MM.1S (cell line): ENCODE measurements around the gene IL22RA2.
"Not testable (repeated sequence)": the region's sequence is repeated elsewhere in the genome, so short reads cannot be mapped to it uniquely, and the experiment has no call there.

ENCODE experiments used
- DNase-seq: peaks from one replicate; pipeline ENCODE4 v3.0.0-alpha.2; 2015
- H2AFZ ChIP-seq: fragments of 300-600 bp; sonication (generic); 2 replicates; pipeline ENCODE4 v1.6.0; 2016; ENCODE audit warnings: antibody characterized with exemption, low read length
- H3F3A ChIP-seq: fragments of 300-600 bp; sonication (generic); 2 replicates; pipeline ENCODE4 v1.6.1; 2016; ENCODE audit warnings: mild to moderate bottlenecking, antibody characterized with exemption, low read length, moderate library complexity, mixed read lengths; ENCODE audit not compliant: insufficient read depth
- H3K27ac ChIP-seq: fragments of 300-600 bp; sonication (generic); 2 replicates; pipeline ENCODE4 v1.5.1; 2016; ENCODE audit warnings: mild to moderate bottlenecking, low read length
- H3K27me3 ChIP-seq: fragments of 300-600 bp; sonication (generic); replicated peaks from 2 replicates; pipeline ENCODE4 v1.6.0; 2016; ENCODE audit warnings: low read length; ENCODE audit not compliant: insufficient read depth
- H3K36me3 ChIP-seq: fragments of 300-600 bp; sonication (generic); replicated peaks from 2 replicates; pipeline ENCODE4 v1.6.1; 2016; ENCODE audit warnings: mild to moderate bottlenecking, low read length, mixed read lengths; ENCODE audit not compliant: insufficient read depth
- H3K4me1 ChIP-seq: fragments of 300-600 bp; sonication (generic); 2 replicates; pipeline ENCODE4 v1.6.1; 2016; ENCODE audit warnings: low read length, mixed read lengths
- H3K4me2 ChIP-seq: fragments of 300-600 bp; sonication (generic); 2 replicates; pipeline ENCODE4 v1.6.0; 2016; ENCODE audit warnings: low read depth, low read length
- H3K4me3 ChIP-seq: fragments of 300-600 bp; sonication (generic); 2 replicates; pipeline ENCODE4 v1.5.1; 2016; ENCODE audit warnings: low read length, mixed read lengths
- H3K79me2 ChIP-seq: fragments of 300-600 bp; sonication (generic); 2 replicates; pipeline ENCODE4 v1.6.1; 2016; ENCODE audit warnings: mixed run types, low read length, mixed read lengths
- H3K9ac ChIP-seq: fragments of 300-600 bp; sonication (generic); 2 replicates; pipeline ENCODE4 v1.6.1; 2016; ENCODE audit warnings: low read length, mixed read lengths
- H3K9me2 ChIP-seq: fragments of 300-600 bp; sonication (generic); replicated peaks from 2 replicates; pipeline ENCODE4 v1.6.1; 2016; ENCODE audit warnings: mild to moderate bottlenecking, low read length, mixed read lengths; ENCODE audit not compliant: insufficient read depth
- H3K9me3 ChIP-seq: fragments of 300-600 bp; sonication (generic); replicated peaks from 2 replicates; pipeline ENCODE4 v1.6.1; 2016; ENCODE audit warnings: mild to moderate bottlenecking, low read length, mixed read lengths; ENCODE audit not compliant: insufficient read depth
- H4K20me1 ChIP-seq: fragments of 300-600 bp; sonication (generic); 2 replicates; pipeline ENCODE4 v1.6.1; 2016; ENCODE audit warnings: mild to moderate bottlenecking, low read length, moderate library complexity, mixed read lengths; ENCODE audit not compliant: insufficient read depth
- CTCF ChIP-seq: fragments of 300-600 bp; sonication (generic); IDR thresholded peaks from 2 replicates; pipeline ENCODE4 v1.5.1; 2016; ENCODE audit warnings: antibody characterized with exemption, low read length, mixed read lengths
- EZH2 ChIP-seq: fragments of 300-600 bp; sonication (generic); optimal IDR thresholded peaks from 2 replicates; pipeline ENCODE3; 2017; ENCODE audit warnings: low read depth, mild to moderate bottlenecking, antibody characterized with exemption, low read length, mixed read lengths
- EZH2phosphoT487 ChIP-seq: fragments of 300-600 bp; sonication (generic); IDR thresholded peaks from 2 replicates; pipeline ENCODE4 v1.6.1; 2018; ENCODE audit warnings: antibody characterized with exemption, low read length

The IL22RA2 gene

GRCh38 chr6:137210903-137211302 is 37.5 kb upstream of the IL22RA2 start:
- Histone ChIP-seq H3K4me3 (no peak overlapping the region), H3K9me3 (no peaks in the 10 kb centered on the region), H3K4me1 (no peaks in the 10 kb centered on the region), H3K9me2 (no peaks in the 10 kb centered on the region), H2AFZ (no peak overlapping the region), H3K79me2 (peaks cover 19% of the 10 kb centered on the region; the same call in 1 of the 2 replicates), H3F3A (no peaks in the 10 kb centered on the region), H3K27ac (no peak overlapping the region), H3K27me3 (no peaks in the 10 kb centered on the region), H3K4me2 (no peak overlapping the region), H3K9ac (no peak overlapping the region), H3K36me3 (no peaks in the 10 kb centered on the region), H4K20me1 (no peaks in the 10 kb centered on the region)
- no peak for DNase-seq
- TF ChIP-seq EZH2 (no peak), CTCF (no peak), EZH2phosphoT487 (no peak)

GRCh38 chr6:137208279-137208678 is 34.8 kb upstream of the IL22RA2 start:
- no peaks in the 10 kb centered on the region for H3K36me3 ChIP-seq
- peaks cover 10% of the 10 kb centered on the region for H3K4me1 ChIP-seq
- no peak overlapping the region for H3K4me2 ChIP-seq
- no peaks in the 10 kb centered on the region for H3F3A ChIP-seq
- no peak overlapping the region for H2AFZ ChIP-seq
- no peak overlapping the region for H3K4me3 ChIP-seq
- H4K20me1 ChIP-seq, result no peaks in the 10 kb centered on the region
- H3K27me3 ChIP-seq, result no peaks in the 10 kb centered on the region
- no peak overlapping the region for H3K9ac ChIP-seq
- H3K9me2 ChIP-seq, result no peaks in the 10 kb centered on the region
- no peaks in the 10 kb centered on the region for H3K9me3 ChIP-seq
- DNase-seq, result no peak
- TF ChIP-seq CTCF, result no peak
- H3K79me2 ChIP-seq, result 0 out of 2 replicates have a peak, but pooled peaks cover 11% of the 10 kb centered on the region
- H3K27ac ChIP-seq, result no peak overlapping the region

- not testable (repeated sequence) for H3K36me3 ChIP-seq, H3K27ac ChIP-seq, H2AFZ ChIP-seq, H3K9me2 ChIP-seq, H3K9ac ChIP-seq, H4K20me1 ChIP-seq, H3K4me3 ChIP-seq, H3K79me2 ChIP-seq, H3K27me3 ChIP-seq, H3K9me3 ChIP-seq, H3F3A ChIP-seq, DNase-seq, H3K4me2 ChIP-seq
- H3K4me1 ChIP-seq, result peaks cover 15% of the 10 kb centered on the region
Observed at GRCh38 chr6:137207457-137207856, 34.0 kb upstream of the IL22RA2 start.

GRCh38 chr6:137206577-137206976 is 33.1 kb upstream of the IL22RA2 start:
- no peak for TF ChIP-seq EZH2phosphoT487
- no peak for TF ChIP-seq EZH2
- TF ChIP-seq CTCF, result no peak
- H3K27ac ChIP-seq, result no peak overlapping the region
- H3K4me3 ChIP-seq, result no peak overlapping the region
- DNase-seq, result no peak
- H3K79me2 ChIP-seq, result 0 out of 2 replicates have a peak, but pooled peaks cover 8% of the 10 kb centered on the region
- H3K4me1 ChIP-seq, result peaks cover 15% of the 10 kb centered on the region
- H3K36me3 ChIP-seq, result no peaks in the 10 kb centered on the region
- H3K9me3 ChIP-seq, result no peaks in the 10 kb centered on the region
- H3F3A ChIP-seq, result no peaks in the 10 kb centered on the region
- H3K9ac ChIP-seq, result no peak overlapping the region
- no peaks in the 10 kb centered on the region for H4K20me1 ChIP-seq
- no peak overlapping the region for H2AFZ ChIP-seq
- H3K9me2 ChIP-seq, result no peaks in the 10 kb centered on the region
- H3K4me2 ChIP-seq, result no peak overlapping the region
- no peaks in the 10 kb centered on the region for H3K27me3 ChIP-seq
